ENCODE results near the gene NRXN3. TPM values are rescaled to one million over a fixed set of nuclear protein-coding genes. Genes with fewer than 3 reads are reported as not detected.

The NRXN3 gene
- total RNA-seq, 2 donors from 2014 or later, result 1.2 to 7.8 TPM

DNA sequence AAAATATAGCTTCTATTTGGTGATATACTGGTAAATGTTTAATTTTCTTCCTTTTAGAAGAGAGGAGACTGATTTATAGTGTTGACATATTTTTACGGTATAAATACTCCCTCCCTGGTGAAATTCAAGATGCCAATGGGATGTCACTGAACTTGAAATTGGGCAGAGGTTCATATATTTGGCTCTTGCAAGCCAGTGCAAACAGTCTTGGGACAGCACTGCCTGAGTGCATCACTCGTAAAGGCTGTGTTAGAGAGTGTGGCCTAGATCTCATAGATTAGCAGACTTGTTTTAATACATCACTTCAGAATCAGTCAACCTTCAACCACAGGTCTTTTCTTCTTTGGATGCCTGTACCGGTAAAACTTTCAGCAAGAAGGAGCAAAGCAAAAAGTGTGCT is 681.0 kb downstream of the NRXN3 start:
- Histone ChIP-seq H3K27ac (no peak overlapping the region), H3K4me3 (no peak overlapping the region), H3K27me3 (no peaks in the 10 kb centered on the region), H3K4me1 (no peaks in the 10 kb centered on the region), H3K9ac (ENCODE audit: low read depth in 2 of 2, low read length in 2 of 2) (no peak overlapping the region), H3K9me3 (no peaks in the 10 kb centered on the region), H3K36me3 (no peaks in the 10 kb centered on the region)
- intact Hi-C loops (cut with DNase I), result no loop called here
- TF ChIP-seq, protein P1, sequence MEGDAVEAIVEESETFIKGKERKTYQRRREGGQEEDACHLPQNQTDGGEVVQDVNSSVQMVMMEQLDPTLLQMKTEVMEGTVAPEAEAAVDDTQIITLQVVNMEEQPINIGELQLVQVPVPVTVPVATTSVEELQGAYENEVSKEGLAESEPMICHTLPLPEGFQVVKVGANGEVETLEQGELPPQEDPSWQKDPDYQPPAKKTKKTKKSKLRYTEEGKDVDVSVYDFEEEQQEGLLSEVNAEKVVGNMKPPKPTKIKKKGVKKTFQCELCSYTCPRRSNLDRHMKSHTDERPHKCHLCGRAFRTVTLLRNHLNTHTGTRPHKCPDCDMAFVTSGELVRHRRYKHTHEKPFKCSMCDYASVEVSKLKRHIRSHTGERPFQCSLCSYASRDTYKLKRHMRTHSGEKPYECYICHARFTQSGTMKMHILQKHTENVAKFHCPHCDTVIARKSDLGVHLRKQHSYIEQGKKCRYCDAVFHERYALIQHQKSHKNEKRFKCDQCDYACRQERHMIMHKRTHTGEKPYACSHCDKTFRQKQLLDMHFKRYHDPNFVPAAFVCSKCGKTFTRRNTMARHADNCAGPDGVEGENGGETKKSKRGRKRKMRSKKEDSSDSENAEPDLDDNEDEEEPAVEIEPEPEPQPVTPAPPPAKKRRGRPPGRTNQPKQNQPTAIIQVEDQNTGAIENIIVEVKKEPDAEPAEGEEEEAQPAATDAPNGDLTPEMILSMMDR (IDR thresholded peaks at IDR 0.05), result no peak
- DNase-seq, result no peak

DNA sequence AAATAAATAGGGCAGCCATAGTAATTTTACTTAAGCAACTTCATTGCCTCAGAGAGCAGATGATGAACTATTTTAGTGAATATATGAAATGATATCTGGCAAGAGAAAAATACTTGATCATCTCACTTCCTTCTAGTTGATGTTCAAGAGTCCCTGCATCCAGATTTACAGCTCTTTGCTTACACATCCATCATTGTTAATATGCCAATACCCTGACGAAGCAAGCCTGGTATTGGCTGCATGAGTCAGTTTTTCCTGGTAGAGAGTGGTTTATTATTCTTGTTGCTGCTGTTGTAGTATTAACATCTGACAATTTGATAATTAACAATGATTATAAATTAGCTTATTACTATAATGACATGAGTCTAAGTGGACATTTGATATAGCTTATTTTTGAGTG is 681.9 kb downstream of the NRXN3 start:
- Histone ChIP-seq H3K36me3 (no peaks in the 10 kb centered on the region), H3K9ac (ENCODE audit: low read depth in 2 of 2, low read length in 2 of 2) (no peak overlapping the region), H3K4me1 (no peaks in the 10 kb centered on the region), H3K27me3 (no peaks in the 10 kb centered on the region), H3K27ac (no peak overlapping the region), H3K4me3 (no peak overlapping the region), H3K9me3 (no peaks in the 10 kb centered on the region)
- TF ChIP-seq, protein P1 (IDR thresholded peaks at IDR 0.05), result no peak
- intact Hi-C loops (cut with DNase I), result no loop called here
- DNase-seq, result no peak

DNA sequence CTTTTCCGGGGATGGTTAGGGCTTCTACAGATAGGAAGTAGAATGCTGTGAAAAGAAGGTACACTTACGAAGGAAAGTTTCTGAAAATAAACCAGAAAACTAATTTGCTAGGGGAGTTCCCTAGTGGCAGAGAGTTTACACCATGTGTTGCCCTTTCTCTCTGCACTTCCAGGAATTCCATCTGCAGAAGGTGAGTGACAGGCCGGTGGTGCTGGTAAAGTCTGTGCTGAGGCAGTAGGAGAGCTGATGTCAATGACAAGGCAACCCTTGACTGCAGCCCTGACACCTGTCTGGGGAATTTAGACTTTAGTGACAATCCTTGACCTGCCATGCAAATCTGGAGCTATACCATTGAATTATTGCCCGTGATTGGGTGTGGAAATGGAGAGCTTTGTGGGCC is 687.8 kb downstream of the NRXN3 start:
- Histone ChIP-seq H3K36me3 (no peaks in the 10 kb centered on the region), H3K9me3 (no peaks in the 10 kb centered on the region), H3K4me3 (no peak overlapping the region), H3K9ac (ENCODE audit: low read depth in 2 of 2, low read length in 2 of 2) (no peak overlapping the region), H3K4me1 (no peaks in the 10 kb centered on the region), H3K27ac (no peak overlapping the region), H3K27me3 (no peaks in the 10 kb centered on the region)
- no peak for DNase-seq
- intact Hi-C loops (cut with DNase I), result no loop called here
- TF ChIP-seq, protein P1 (IDR thresholded peaks at IDR 0.05), result no peak

DNA sequence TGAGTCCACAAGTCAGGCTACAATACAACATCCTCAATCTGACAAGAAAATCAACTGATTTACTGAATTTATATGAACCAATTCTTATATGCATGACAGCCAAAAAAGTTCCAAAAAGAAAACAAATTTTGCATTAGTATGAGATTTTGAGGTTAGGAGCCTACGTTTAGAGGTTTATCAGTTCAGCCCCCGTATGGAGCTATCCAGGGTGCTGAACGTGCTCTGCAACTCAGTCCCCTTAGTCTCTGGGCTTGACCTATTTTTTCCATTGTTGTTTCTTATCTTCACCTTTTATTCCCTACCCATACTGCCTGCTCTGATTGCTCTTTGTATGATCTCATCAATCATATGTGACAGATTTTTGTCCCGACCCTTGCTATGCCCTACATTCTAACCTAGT is 693.0 kb downstream of the NRXN3 start:
- no peak overlapping the region for H3K4me3 ChIP-seq
- H3K36me3 ChIP-seq, result no peaks in the 10 kb centered on the region
- peak; percentile 20 for DNase-seq
- TF ChIP-seq, protein P1 (IDR thresholded peaks at IDR 0.05), result no peak
- intact Hi-C loops (cut with DNase I), result no loop called here
- H3K9me3 ChIP-seq, result no peaks in the 10 kb centered on the region
- no peaks in the 10 kb centered on the region for H3K4me1 ChIP-seq
- no peaks in the 10 kb centered on the region for H3K27me3 ChIP-seq
- H3K27ac ChIP-seq, result no peak overlapping the region
- no peak overlapping the region for H3K9ac ChIP-seq (ENCODE audit: low read depth in 2 of 2, low read length in 2 of 2)

DNA sequence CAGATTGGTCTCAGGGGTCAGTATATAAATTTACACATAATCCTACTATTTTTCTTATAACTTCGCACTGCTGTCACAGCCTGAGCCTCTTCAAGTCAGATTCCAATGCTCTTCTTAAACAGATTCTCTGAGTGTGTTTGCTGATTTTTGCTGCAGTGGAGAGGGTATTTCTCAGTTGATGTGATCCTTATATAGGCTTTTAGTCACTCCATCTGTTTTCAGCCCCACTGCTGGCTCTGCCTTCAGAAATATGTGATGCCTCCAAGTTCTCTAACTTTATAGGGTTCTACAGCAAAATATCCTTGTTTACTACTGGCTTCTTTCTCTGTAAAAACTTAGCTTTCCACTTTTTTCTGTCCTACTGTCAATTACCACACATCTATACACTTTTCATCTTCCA is 702.7 kb downstream of the NRXN3 start:
- no peak overlapping the region for H3K9ac ChIP-seq (ENCODE audit: low read depth in 2 of 2, low read length in 2 of 2)
- H3K4me3 ChIP-seq, result no peak overlapping the region
- no peaks in the 10 kb centered on the region for H3K27me3 ChIP-seq
- no peaks in the 10 kb centered on the region for H3K4me1 ChIP-seq
- no peak overlapping the region for H3K27ac ChIP-seq
- no peaks in the 10 kb centered on the region for H3K36me3 ChIP-seq
- DNase-seq, result no peak
- intact Hi-C loops (cut with DNase I), result no loop called here
- no peaks in the 10 kb centered on the region for H3K9me3 ChIP-seq
- TF ChIP-seq, protein P1 (IDR thresholded peaks at IDR 0.05), result no peak

DNA sequence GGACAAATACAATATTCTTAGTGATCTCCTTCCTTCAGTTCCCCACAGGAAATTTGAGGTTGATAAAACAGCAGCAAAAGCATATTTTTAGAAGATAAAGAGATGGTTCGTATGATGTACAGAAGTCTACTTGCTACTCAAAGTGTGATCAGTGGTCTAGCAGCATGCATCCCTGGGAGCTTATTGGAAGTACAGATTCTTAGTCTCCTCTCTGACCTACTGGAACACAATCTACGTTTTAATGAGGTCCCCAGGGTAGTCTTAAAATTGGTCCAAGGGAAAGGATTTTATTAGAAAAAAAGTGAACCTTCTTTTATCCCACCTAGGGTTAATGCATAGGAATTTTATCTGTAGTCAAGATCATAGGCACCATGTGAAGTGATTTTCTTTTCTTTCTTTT is 703.4 kb downstream of the NRXN3 start:
- intact Hi-C loops (cut with DNase I), result no loop called here
- Histone ChIP-seq H3K27me3 (no peaks in the 10 kb centered on the region), H3K9me3 (no peaks in the 10 kb centered on the region), H3K4me3 (no peak overlapping the region), H3K9ac (ENCODE audit: low read depth in 2 of 2, low read length in 2 of 2) (no peak overlapping the region), H3K27ac (no peak overlapping the region), H3K36me3 (no peaks in the 10 kb centered on the region), H3K4me1 (no peaks in the 10 kb centered on the region)
- no peak for DNase-seq
- TF ChIP-seq, protein P1 (IDR thresholded peaks at IDR 0.05), result no peak

All from colonic mucosa (tissue), 4 donors.